H9 (cell line): ENCODE results near the gene SLC9A5. TPM values are rescaled to one million over a fixed set of nuclear protein-coding genes. Genes with fewer than 3 reads are reported as not detected.

Experiments used
- DNase-seq: peaks from one replicate; pipeline ENCODE4 v3.0.0-alpha.2; 2017
- H2AFZ ChIP-seq: one replicate; pipeline ENCODE4 v1.6.1; 2013; ENCODE audit warnings: mild to moderate bottlenecking, low read length, control low read depth, moderate library complexity
- H2AK5ac ChIP-seq: 2 replicates; pipeline ENCODE4 v1.6.1; 2013; ENCODE audit warnings: low read length, control low read depth, mixed read lengths; ENCODE audit not compliant: insufficient read length
- H2BK120ac ChIP-seq: one replicate; pipeline ENCODE4 v1.6.1; 2013; ENCODE audit warnings: low read depth, mild to moderate bottlenecking, low read length, control low read depth, inconsistent platforms; ENCODE audit not compliant: poor library complexity, severe bottlenecking
- H2BK12ac ChIP-seq: 2 replicates; pipeline ENCODE4 v1.6.1; 2013; ENCODE audit warnings: low read length, control low read depth, mixed read lengths, low read depth; ENCODE audit not compliant: insufficient read length
- H2BK15ac ChIP-seq: 2 replicates; pipeline ENCODE4 v1.6.1; 2013; ENCODE audit warnings: low read depth, low read length, control low read depth
- H2BK20ac ChIP-seq: one replicate; pipeline ENCODE4 v1.6.1; 2013; ENCODE audit warnings: low read depth, mild to moderate bottlenecking, low read length, control low read depth, inconsistent platforms; ENCODE audit not compliant: poor library complexity, severe bottlenecking
- H2BK5ac ChIP-seq: 2 replicates; pipeline ENCODE4 v1.6.1; 2013; ENCODE audit warnings: low read length, control low read depth, mixed read lengths; ENCODE audit not compliant: insufficient read length
- H3K14ac ChIP-seq: 2 replicates; pipeline ENCODE4 v1.6.1; 2013; ENCODE audit warnings: low read length, control low read depth; ENCODE audit not compliant: insufficient read depth
- H3K18ac ChIP-seq: 2 replicates; pipeline ENCODE4 v1.6.1; 2013; ENCODE audit warnings: low read depth, mild to moderate bottlenecking, mixed read lengths, low read length, control low read depth; ENCODE audit not compliant: insufficient read length
- H3K23ac ChIP-seq: 2 replicates; pipeline ENCODE4 v1.6.1; 2013; ENCODE audit warnings: low read length, control low read depth, mixed read lengths, low read depth; ENCODE audit not compliant: insufficient read length
- H3K23me2 ChIP-seq: 2 replicates; pipeline ENCODE4 v1.6.1; 2013; ENCODE audit warnings: low read depth, mild to moderate bottlenecking, mixed read lengths, low read length, control low read depth; ENCODE audit not compliant: insufficient read length, poor library complexity, severe bottlenecking
- H3K27ac ChIP-seq: 2 replicates; pipeline ENCODE4 v1.5.1; 2013; ENCODE audit warnings: low read length, control low read depth, mixed read lengths, low read depth; ENCODE audit not compliant: insufficient read length
- H3K27me3 ChIP-seq: 2 replicates; pipeline ENCODE4 v1.6.1; 2013; ENCODE audit warnings: low read length, control low read depth, inconsistent platforms; ENCODE audit not compliant: insufficient read depth
- H3K4ac ChIP-seq: 2 replicates; pipeline ENCODE4 v1.6.1; 2013; ENCODE audit warnings: low read depth, mild to moderate bottlenecking, control low read depth, inconsistent platforms, low read length, moderate library complexity
- H3K4me1 ChIP-seq: 2 replicates; pipeline ENCODE4 v1.6.1; 2013; ENCODE audit warnings: low read length, control low read depth, inconsistent platforms; ENCODE audit not compliant: insufficient read depth
- H3K4me2 ChIP-seq: 2 replicates; pipeline ENCODE4 v1.6.1; 2013; ENCODE audit warnings: low read length, control low read depth, mixed read lengths; ENCODE audit not compliant: insufficient read length, insufficient read depth
- H3K56ac ChIP-seq: 2 replicates; pipeline ENCODE4 v1.6.1; 2013; ENCODE audit warnings: low read depth, mild to moderate bottlenecking, mixed read lengths, low read length, control low read depth; ENCODE audit not compliant: insufficient read length
- H3K79me1 ChIP-seq: 2 replicates; pipeline ENCODE4 v1.6.1; 2013; ENCODE audit warnings: low read depth, mild to moderate bottlenecking, moderate library complexity, low read length, control low read depth, inconsistent platforms; ENCODE audit not compliant: insufficient read depth, poor library complexity, severe bottlenecking
- H3K79me2 ChIP-seq: 2 replicates; pipeline ENCODE4 v1.6.1; 2013; ENCODE audit warnings: low read length, control low read depth, inconsistent platforms; ENCODE audit not compliant: insufficient read depth
- H3K9ac ChIP-seq: 2 replicates; pipeline ENCODE4 v1.6.1; 2013; ENCODE audit warnings: low read length, control low read depth, mixed read lengths; ENCODE audit not compliant: insufficient read length; ENCODE audit errors: extremely low read depth
- H3K9me3 ChIP-seq: one replicate; pipeline ENCODE4 v1.6.1; 2013; ENCODE audit warnings: low read depth, low read length, inconsistent platforms; ENCODE audit not compliant: control insufficient read depth
- H3T11ph ChIP-seq: one replicate; pipeline ENCODE4 v1.6.1; 2013; ENCODE audit warnings: mild to moderate bottlenecking, low read length, control low read depth, inconsistent platforms
- H4K20me1 ChIP-seq: one replicate; pipeline ENCODE4 v1.6.1; 2013; ENCODE audit not compliant: control insufficient read depth, insufficient read length, insufficient read depth
- H4K5ac ChIP-seq: 2 replicates; pipeline ENCODE4 v1.6.1; 2013; ENCODE audit warnings: low read depth, mild to moderate bottlenecking, mixed read lengths, low read length, control low read depth; ENCODE audit not compliant: insufficient read length
- H4K8ac ChIP-seq: replicated peaks from 2 replicates; pipeline ENCODE4 v1.6.1; 2013; ENCODE audit warnings: low read length, control low read depth, mixed read lengths, low read depth; ENCODE audit not compliant: insufficient read length
- H4K91ac ChIP-seq: 2 replicates; pipeline ENCODE4 v1.6.1; 2013; ENCODE audit warnings: low read depth, mild to moderate bottlenecking, moderate library complexity, mixed read lengths, low read length, control low read depth; ENCODE audit not compliant: insufficient read length
- H3K27ac Mint-ChIP-seq, 3 experiments: 2 replicates in 2 of 3; 3 replicates in 1 of 3; pipeline ENCODE4 v1.8.0; 2020 to 2021; ENCODE audit warnings: mixed read lengths in 3 of 3, mild to moderate bottlenecking in 1 of 3, moderate library complexity in 1 of 3
- H3K27me3 Mint-ChIP-seq: 2 replicates; pipeline ENCODE4 v1.8.0; 2021; ENCODE audit warnings: low read depth, mild to moderate bottlenecking, moderate library complexity, mixed read lengths
- H3K36me3 Mint-ChIP-seq, 3 experiments: 2 replicates in 2 of 3; 3 replicates in 1 of 3; pipeline ENCODE4 v1.8.0; 2020 to 2021; ENCODE audit warnings: low read depth in 3 of 3, mixed read lengths in 3 of 3; ENCODE audit not compliant: insufficient read depth in 1 of 3
- H3K4me1 Mint-ChIP-seq, 2 experiments: 2 replicates each; pipeline ENCODE4 v1.8.0; 2020; ENCODE audit warnings: mixed read lengths in 2 of 2
- H3K4me3 Mint-ChIP-seq, 2 experiments: 2 replicates in 1 of 2; 3 replicates in 1 of 2; pipeline ENCODE4 v1.8.0; 2020 to 2021; ENCODE audit warnings: mild to moderate bottlenecking in 2 of 2, mixed read lengths in 2 of 2, moderate library complexity in 1 of 2
- H3K9me3 Mint-ChIP-seq, 2 experiments: 2 replicates in 1 of 2; 3 replicates in 1 of 2; pipeline ENCODE4 v1.8.0; 2020; ENCODE audit warnings: mild to moderate bottlenecking in 2 of 2, mixed read lengths in 2 of 2, moderate library complexity in 1 of 2
- CTCF ChIP-seq: fragments of 200-600 bp; sonication (generic); conservative IDR thresholded peaks from 3 replicates; pipeline ENCODE4 v1.8.0; 2021; ENCODE audit warnings: antibody characterized with exemption, mild to moderate bottlenecking
- WGBS: extraction: QIAGEN DNeasy Blood & Tissue Kit; methylation state at CpG from one replicate; pipeline ENCODE4 v1.1.7; 2013; ENCODE audit warnings: missing lambda C conversion rate, low lambda C conversion rate, mixed read lengths; ENCODE audit not compliant: insufficient read length; ENCODE audit errors: extremely low coverage; 5-methylcytosine and 5-hydroxymethylcytosine counted together
- total RNA-seq: library from RNA; stranded (reverse); gene quantifications from 2 replicates; pipeline ENCODE4 v1.2.1, GENCODE V29; 2021

The SLC9A5 gene
- total RNA-seq, 1 experiment from 2014 or later = 9.1 TPM

GRCh38 chr16:67233596-67233995, 15.2 kb upstream of the SLC9A5 start:
- H3K4me1 Mint-ChIP-seq = peaks cover 0 to 10% of the 10 kb centered on the region in 2 experiments; a peak in 2 of 4 replicates
- Histone ChIP-seq H3K4me1 (no peaks in the 10 kb centered on the region), H3K23me2 (no peaks in the 10 kb centered on the region), H2BK120ac (no peak overlapping the region), H2BK12ac (no peak overlapping the region), H3K9me3 (no peaks in the 10 kb centered on the region), H4K5ac (no peak overlapping the region), H3K56ac (no peak overlapping the region), H3K14ac (no peak overlapping the region), H2BK5ac (no peak overlapping the region), H2BK15ac (no peak overlapping the region), H3T11ph (no peak overlapping the region), H3K4me2 (no peak overlapping the region), H3K27me3 (no peaks in the 10 kb centered on the region), H3K23ac (no peak overlapping the region), H3K27ac (no peak overlapping the region), H2AK5ac (no peak overlapping the region), H3K18ac (no peak overlapping the region), H4K8ac (no peak overlapping the region), H4K91ac (no peak overlapping the region), H3K4ac (no peak overlapping the region), H3K9ac (no peak overlapping the region), H3K79me1 (no peaks in the 10 kb centered on the region), H2AFZ (no peak overlapping the region), H3K79me2 (no peaks in the 10 kb centered on the region), H2BK20ac (no peak overlapping the region), H4K20me1 (no peaks in the 10 kb centered on the region)
- H3K36me3 Mint-ChIP-seq = peaks cover 34 to 83% (median 68%) of the 10 kb centered on the region in 3 experiments
- WGBS = no CpG with 5 or more reads among the region's 7 CpGs
- no peaks in the 10 kb centered on the region for H3K9me3 Mint-ChIP-seq
- no peak overlapping the region for H3K4me3 Mint-ChIP-seq
- no peak overlapping the region for H3K27ac Mint-ChIP-seq
- no peaks in the 10 kb centered on the region for H3K27me3 Mint-ChIP-seq
- DNase-seq = no peak
- TF ChIP-seq CTCF = no peak
